ENCODE measurements around the gene DTX3.
A peak's percentile ranks its signal among the peaks of the same experiment; 100 is the strongest.

Gene DTX3

GRCh38 chr12:57604992-57605810 lies 577 bp downstream of the DTX3 start:
- peak overlapping the region; percentile 17; the same call in 1 of the 2 replicates for H3K27ac ChIP-seq
- TF ChIP-seq, protein P1, sequence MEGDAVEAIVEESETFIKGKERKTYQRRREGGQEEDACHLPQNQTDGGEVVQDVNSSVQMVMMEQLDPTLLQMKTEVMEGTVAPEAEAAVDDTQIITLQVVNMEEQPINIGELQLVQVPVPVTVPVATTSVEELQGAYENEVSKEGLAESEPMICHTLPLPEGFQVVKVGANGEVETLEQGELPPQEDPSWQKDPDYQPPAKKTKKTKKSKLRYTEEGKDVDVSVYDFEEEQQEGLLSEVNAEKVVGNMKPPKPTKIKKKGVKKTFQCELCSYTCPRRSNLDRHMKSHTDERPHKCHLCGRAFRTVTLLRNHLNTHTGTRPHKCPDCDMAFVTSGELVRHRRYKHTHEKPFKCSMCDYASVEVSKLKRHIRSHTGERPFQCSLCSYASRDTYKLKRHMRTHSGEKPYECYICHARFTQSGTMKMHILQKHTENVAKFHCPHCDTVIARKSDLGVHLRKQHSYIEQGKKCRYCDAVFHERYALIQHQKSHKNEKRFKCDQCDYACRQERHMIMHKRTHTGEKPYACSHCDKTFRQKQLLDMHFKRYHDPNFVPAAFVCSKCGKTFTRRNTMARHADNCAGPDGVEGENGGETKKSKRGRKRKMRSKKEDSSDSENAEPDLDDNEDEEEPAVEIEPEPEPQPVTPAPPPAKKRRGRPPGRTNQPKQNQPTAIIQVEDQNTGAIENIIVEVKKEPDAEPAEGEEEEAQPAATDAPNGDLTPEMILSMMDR (IDR thresholded peaks at IDR 0.05), result no peak
- no peak for TF ChIP-seq ZFX (IDR thresholded peaks at IDR 0.05; ENCODE audit: borderline replicate concordance)

DNA sequence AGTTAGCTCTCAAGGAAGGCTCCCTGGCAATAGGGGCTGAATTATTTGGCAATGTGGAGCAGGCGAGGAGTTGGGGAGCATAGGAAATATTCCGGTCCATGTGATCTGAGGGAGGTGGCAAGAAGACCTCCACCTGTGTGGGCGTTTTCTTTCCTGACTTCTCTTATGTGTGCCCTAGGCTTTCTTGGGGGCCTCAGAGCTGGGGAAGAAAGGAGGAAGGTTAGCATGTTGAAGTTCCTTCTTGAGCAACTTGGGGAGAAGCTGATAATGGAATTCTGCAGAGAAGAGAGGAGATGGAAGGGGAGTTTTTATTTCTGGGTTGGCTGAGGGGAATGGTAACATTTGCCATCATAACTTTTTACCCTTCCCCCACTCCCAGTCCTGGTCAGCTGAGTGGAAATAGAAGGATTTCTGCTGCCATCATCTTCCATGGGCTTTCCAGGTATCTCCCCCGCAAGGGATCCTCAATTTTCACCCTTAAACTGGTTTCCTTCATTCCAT lies 1.2 kb downstream of the DTX3 start:
- TF ChIP-seq, protein P1 (IDR thresholded peaks at IDR 0.05), result no peak
- no peak for TF ChIP-seq ZFX (IDR thresholded peaks at IDR 0.05; ENCODE audit: borderline replicate concordance)
- no peak overlapping the region for H3K27ac ChIP-seq

DNA sequence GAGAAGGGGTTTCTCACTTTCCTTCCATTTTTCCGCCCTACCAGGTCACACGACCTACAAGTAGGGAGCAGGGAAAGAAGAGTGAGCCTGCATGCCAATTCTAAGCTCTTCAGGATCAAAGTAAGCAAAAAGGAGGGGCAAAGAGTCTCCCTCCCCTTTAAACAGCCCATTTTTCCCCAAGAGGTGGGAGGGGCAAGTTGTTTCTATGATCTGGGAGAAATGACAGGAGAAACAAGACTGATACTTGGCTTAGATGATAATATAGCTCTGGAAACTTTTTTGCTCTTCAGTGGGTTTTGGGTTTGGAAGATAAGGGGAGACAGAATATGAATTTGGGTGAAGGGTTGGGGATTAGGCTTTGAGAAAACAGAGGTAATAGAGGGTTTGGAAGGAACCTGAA lies 1.8 kb downstream of the DTX3 start:
- no peak for TF ChIP-seq ZFX (IDR thresholded peaks at IDR 0.05; ENCODE audit: borderline replicate concordance)
- TF ChIP-seq, protein P1 (IDR thresholded peaks at IDR 0.05), result no peak
- no peak overlapping the region for H3K27ac ChIP-seq

DNA sequence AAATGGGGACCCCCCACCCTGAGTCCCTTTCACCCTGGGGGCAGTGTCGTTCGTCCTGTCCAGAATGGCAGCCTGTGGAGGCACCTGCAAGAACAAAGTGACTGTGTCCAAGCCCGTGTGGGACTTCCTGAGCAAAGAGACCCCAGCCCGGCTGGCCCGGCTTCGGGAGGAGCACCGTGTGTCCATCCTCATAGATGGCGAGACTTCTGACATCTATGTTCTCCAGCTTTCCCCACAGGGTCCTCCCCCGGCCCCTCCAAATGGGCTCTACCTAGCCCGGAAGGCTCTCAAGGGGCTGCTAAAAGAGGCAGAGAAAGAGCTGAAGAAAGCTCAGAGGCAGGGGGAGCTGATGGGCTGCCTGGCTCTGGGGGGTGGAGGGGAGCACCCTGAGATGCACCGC lies 2.2 kb downstream of the DTX3 start:
- TF ChIP-seq ZFX (IDR thresholded peaks at IDR 0.05; ENCODE audit: borderline replicate concordance), result no peak
- TF ChIP-seq, protein P1 (IDR thresholded peaks at IDR 0.05), result no peak
- H3K27ac ChIP-seq, result no peak overlapping the region

- TF ChIP-seq, protein P1 (IDR thresholded peaks at IDR 0.05), result no peak
- peak overlapping the region; percentile 11; the same call in 1 of the 2 replicates for H3K27ac ChIP-seq
Observed at GRCh38 chr12:57607958-57608663, 3.5 kb downstream of the DTX3 start.

DNA sequence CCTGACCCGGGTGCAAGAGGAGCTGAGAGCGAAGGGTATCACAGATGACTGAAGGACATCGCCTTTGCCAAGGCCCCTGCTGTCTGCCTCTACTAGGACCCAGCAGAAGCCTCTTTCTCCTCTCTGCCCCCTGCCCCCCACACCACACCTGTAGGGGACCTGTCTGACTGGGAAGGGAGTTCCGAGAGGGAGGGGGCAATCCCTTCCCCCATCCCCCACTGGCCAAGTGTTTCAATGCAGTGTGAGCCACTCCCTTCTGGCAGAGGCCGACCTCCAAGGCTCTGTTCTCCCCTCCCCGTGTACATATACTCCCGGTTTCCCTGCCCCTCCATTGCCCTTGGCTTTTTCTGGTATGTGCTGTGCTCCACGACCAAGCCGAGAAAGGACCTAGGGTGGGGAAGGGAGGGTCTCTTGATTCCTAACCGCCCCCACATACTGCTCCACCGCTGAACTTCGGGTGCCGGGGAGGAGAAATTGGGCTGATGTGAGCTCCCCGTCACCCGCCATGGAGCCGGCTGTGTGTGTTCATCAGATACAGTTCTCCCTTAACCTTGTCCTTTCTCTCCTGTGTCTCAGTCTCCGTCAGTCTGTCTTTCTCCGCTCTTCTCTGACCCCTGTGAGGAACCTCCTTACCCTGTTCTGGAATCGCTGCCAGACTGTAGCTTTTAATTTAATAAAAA lies 4.6 kb downstream of the DTX3 start:
- TF ChIP-seq, protein P1 (IDR thresholded peaks at IDR 0.05), result no peak
- no peak for TF ChIP-seq ZFX (IDR thresholded peaks at IDR 0.05; ENCODE audit: borderline replicate concordance)

More for the DNA sequence above, 4.6 kb downstream of the DTX3 start:
- no peak overlapping the region for H3K27ac ChIP-seq
